K562 (cell line): ENCODE results near the gene RUNDC3A. TPM values are rescaled to one million over a fixed set of nuclear protein-coding genes. Genes with fewer than 3 reads are reported as not detected.
A peak's percentile ranks its signal among the peaks of the same experiment; 100 is the strongest.

ENCODE experiments used
- ATF7 ChIP-seq: fragments of 450-650 bp; IDR thresholded peaks from 2 replicates; pipeline ENCODE4 v1.7.1; 2014; ENCODE audit warnings: mild to moderate bottlenecking, moderate library complexity
- CREM ChIP-seq: IDR thresholded peaks from 2 replicates; pipeline ENCODE4 v1.6.1; 2014; ENCODE audit warnings: antibody characterized with exemption, low read depth
- CXXC5 ChIP-seq: fragments of 250-450 bp; sonication (Bioruptor Pico); IDR thresholded peaks from 2 replicates; pipeline ENCODE4 v1.8.0; 2022; ENCODE audit warnings: inconsistent platforms, mild to moderate bottlenecking, moderate library complexity
- EGR1 ChIP-seq: fragments of 450-650 bp; conservative IDR thresholded peaks from 2 replicates; pipeline ENCODE4 v1.6.1; 2017; ENCODE audit warnings: mild to moderate bottlenecking
- FOXK2 ChIP-seq, 2 experiments: fragments of 450-650 bp; IDR thresholded peaks in 1 of 2; conservative IDR thresholded peaks in 1 of 2; 2 replicates each; pipeline ENCODE4 v1.6.1; 2016; ENCODE audit warnings: low read depth in 2 of 2, mild to moderate bottlenecking in 1 of 2
- JUND ChIP-seq, 2 experiments: IDR thresholded peaks; 2 replicates in 1 of 2; 3 replicates in 1 of 2; pipeline ENCODE4 v1.6.1; 2011; ENCODE audit warnings: borderline replicate concordance in 2 of 2, low read depth in 2 of 2, low read length in 2 of 2, improper control_type of control experiment in 1 of 2, missing biosample characterization in 1 of 2, missing genetic modification characterization in 1 of 2, missing genetic modification reagents in 1 of 2
- ZNF561 ChIP-seq: fragments of 450-650 bp; formaldehyde crosslinking; conservative IDR thresholded peaks from 2 replicates; pipeline ENCODE4 v1.4.0; 2020; ENCODE audit warnings: mild to moderate bottlenecking, moderate library complexity
- polyA plus RNA-seq, 8 experiments: library from polyadenylated mRNA; depleted of rRNA in 4 of 8; stranded (reverse) in 5 of 8; unstranded in 3 of 8; fragments of >200 nt; fragmentation: Nextera tagmentation in 2 of 8; fragmentation: Illumina TruSeq in 1 of 8; extraction: Ambion mirVana in 2 of 8; extraction: Trizol in 1 of 8; gene quantifications; 2 replicates each; pipeline versions ENCODE4 v1.2.1 to v1.2.3, GENCODE V29; 2011 to 2014; ENCODE audit warnings: inconsistent platforms in 1 of 8, missing spikeins in 1 of 8
- total RNA-seq, 7 experiments: library from RNA; depleted of rRNA in 6 of 7; stranded (reverse); fragments of >200 nt in 6 of 7; fragmentation: Illumina TruSeq in 2 of 7; extraction: Trizol in 2 of 7; gene quantifications; 2 replicates each; pipeline versions ENCODE4 v1.2.1 to v1.2.3, GENCODE V29; 2011 to 2021; ENCODE audit warnings: low replicate concordance in 1 of 7
- TF ChIP-seq, protein P1 (sequence below): sonication (generic); formaldehyde crosslinking; IDR thresholded peaks from 2 replicates; pipeline ENCODE4 v1.8.0; 2022; ENCODE audit warnings: mild to moderate bottlenecking, missing genetic modification reagents

The RUNDC3A gene
- total and polyA plus RNA-seq, 9 of the 15 experiments (the other 6 are each of a cell fraction or from before 2014, with no cell fraction given), result not detected

DNA sequence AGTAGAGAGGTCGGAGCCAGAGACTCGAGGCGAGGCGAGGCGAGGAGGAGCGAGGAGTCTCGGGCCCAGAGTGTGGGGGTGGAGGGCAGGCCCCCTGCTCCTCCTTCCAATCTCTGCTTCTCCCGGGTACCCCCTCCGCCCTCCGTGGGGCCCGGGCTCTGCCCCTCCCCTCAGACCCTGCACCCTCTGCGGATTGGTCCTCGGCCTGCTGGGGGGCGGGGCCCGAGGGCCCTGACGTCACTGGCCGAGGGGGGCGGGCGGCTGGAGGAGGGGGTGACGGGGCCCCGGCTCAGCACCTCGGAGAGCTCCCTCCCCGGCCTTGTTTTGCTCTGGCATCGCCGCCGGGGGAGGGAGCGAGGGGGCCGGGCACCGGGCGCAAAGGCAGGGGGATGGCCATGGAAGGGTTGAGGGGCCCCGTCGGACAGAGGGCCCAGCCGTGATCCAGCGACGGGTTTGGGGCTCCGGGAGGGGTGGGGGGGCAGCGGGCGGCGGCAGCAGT, at the start of gene RUNDC3A (continued):
- no peak for TF ChIP-seq ZNF561 (CRISPR knock-in tag)
- TF ChIP-seq ATF7, result peak; percentile 84
- peak; percentile 36; the same call in 1 of the 2 replicates for TF ChIP-seq CXXC5
- 0 out of 2 replicates have a peak, but pooled peaks have one; percentile 42 for TF ChIP-seq JUND (IDR thresholded peaks at IDR 0.05; ENCODE audit: borderline replicate concordance, low read depth, low read length)
- TF ChIP-seq JUND (tag; IDR thresholded peaks at IDR 0.05; ENCODE audit: borderline replicate concordance, low read depth, low read length), result no peak; the same call in 2 of the 3 replicates
- peak; percentile 94 for TF ChIP-seq CREM
- TF ChIP-seq FOXK2 (conservative IDR thresholded peaks at IDR 0.05 in 1 of 2, IDR thresholded peaks at IDR 0.05 in 1 of 2; ENCODE audit: low read depth in 2 of 2), result no peak
- TF ChIP-seq, protein P1, sequence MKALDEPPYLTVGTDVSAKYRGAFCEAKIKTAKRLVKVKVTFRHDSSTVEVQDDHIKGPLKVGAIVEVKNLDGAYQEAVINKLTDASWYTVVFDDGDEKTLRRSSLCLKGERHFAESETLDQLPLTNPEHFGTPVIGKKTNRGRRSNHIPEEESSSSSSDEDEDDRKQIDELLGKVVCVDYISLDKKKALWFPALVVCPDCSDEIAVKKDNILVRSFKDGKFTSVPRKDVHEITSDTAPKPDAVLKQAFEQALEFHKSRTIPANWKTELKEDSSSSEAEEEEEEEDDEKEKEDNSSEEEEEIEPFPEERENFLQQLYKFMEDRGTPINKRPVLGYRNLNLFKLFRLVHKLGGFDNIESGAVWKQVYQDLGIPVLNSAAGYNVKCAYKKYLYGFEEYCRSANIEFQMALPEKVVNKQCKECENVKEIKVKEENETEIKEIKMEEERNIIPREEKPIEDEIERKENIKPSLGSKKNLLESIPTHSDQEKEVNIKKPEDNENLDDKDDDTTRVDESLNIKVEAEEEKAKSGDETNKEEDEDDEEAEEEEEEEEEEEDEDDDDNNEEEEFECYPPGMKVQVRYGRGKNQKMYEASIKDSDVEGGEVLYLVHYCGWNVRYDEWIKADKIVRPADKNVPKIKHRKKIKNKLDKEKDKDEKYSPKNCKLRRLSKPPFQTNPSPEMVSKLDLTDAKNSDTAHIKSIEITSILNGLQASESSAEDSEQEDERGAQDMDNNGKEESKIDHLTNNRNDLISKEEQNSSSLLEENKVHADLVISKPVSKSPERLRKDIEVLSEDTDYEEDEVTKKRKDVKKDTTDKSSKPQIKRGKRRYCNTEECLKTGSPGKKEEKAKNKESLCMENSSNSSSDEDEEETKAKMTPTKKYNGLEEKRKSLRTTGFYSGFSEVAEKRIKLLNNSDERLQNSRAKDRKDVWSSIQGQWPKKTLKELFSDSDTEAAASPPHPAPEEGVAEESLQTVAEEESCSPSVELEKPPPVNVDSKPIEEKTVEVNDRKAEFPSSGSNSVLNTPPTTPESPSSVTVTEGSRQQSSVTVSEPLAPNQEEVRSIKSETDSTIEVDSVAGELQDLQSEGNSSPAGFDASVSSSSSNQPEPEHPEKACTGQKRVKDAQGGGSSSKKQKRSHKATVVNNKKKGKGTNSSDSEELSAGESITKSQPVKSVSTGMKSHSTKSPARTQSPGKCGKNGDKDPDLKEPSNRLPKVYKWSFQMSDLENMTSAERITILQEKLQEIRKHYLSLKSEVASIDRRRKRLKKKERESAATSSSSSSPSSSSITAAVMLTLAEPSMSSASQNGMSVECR (CRISPR knock-in tag), result peak; percentile 83; the same call in 1 of the 2 replicates
- TF ChIP-seq EGR1, result peak; percentile 84
